Choroid plexus epithelial cell (primary cell): ENCODE results near the gene B4GALNT3.

Source experiments
- DNase-seq: peaks from one replicate; pipeline ENCODE4 v3.0.0-alpha.2; 2010; ENCODE audit warnings: low read depth
- H3K4me3 ChIP-seq: 2 replicates; pipeline ENCODE4 v1.5.1; 2011; ENCODE audit warnings: low read depth, mild to moderate bottlenecking, control low read depth, low read length, moderate library complexity
- CTCF ChIP-seq: conservative IDR thresholded peaks from 2 replicates; pipeline ENCODE4 v1.5.1; 2011; ENCODE audit warnings: low read depth, mild to moderate bottlenecking, control low read depth, inconsistent platforms, low read length, moderate library complexity

B4GALNT3 gene

GRCh38 chr12:530308-530707, 70.6 kb downstream of the B4GALNT3 start:
- H3K4me3 ChIP-seq: no peak overlapping the region
- no peak for TF ChIP-seq CTCF
- no peak for DNase-seq

- DNase-seq: no peak
- no peak for TF ChIP-seq CTCF
- H3K4me3 ChIP-seq: no peak overlapping the region
Measured at GRCh38 chr12:530821-531220, 71.1 kb downstream of the B4GALNT3 start.

GRCh38 chr12:531951-532585, 72.3 kb downstream of the B4GALNT3 start:
- TF ChIP-seq CTCF: no peak
- H3K4me3 ChIP-seq: no peak overlapping the region
- no peak for DNase-seq

GRCh38 chr12:532908-533565, 73.3 kb downstream of the B4GALNT3 start:
- H3K4me3 ChIP-seq: no peak overlapping the region
- no peak for DNase-seq
- no peak for TF ChIP-seq CTCF

- TF ChIP-seq CTCF: no peak
- no peak for DNase-seq
Measured at GRCh38 chr12:533718-534117, 74.0 kb downstream of the B4GALNT3 start.

GRCh38 chr12:534216-534615, 74.5 kb downstream of the B4GALNT3 start:
- TF ChIP-seq CTCF: no peak

More at GRCh38 chr12:533718-534117, 74.0 kb downstream of the B4GALNT3 start:
- H3K4me3 ChIP-seq: no peak overlapping the region

GRCh38 chr12:535396-535795, 75.7 kb downstream of the B4GALNT3 start:
- TF ChIP-seq CTCF: no peak
- H3K4me3 ChIP-seq: no peak overlapping the region
- DNase-seq: no peak

More at GRCh38 chr12:534216-534615, 74.5 kb downstream of the B4GALNT3 start:
- no peak overlapping the region for H3K4me3 ChIP-seq
- no peak for DNase-seq
